GM18507 (cell line): ENCODE measurements around the gene DES.

Source experiments
- DNase-seq: peaks from one replicate; pipeline ENCODE4 v3.0.0; 2011; ENCODE audit warnings: low read depth; ENCODE audit not compliant: insufficient read length; ENCODE audit errors: extremely low spot score
- FAIRE-seq: peaks from 2 replicates; lab custom pipeline; 2011; peaks lifted over from hg19 to GRCh38; lab: Jason Lieb, UNC

The DES gene

DNA sequence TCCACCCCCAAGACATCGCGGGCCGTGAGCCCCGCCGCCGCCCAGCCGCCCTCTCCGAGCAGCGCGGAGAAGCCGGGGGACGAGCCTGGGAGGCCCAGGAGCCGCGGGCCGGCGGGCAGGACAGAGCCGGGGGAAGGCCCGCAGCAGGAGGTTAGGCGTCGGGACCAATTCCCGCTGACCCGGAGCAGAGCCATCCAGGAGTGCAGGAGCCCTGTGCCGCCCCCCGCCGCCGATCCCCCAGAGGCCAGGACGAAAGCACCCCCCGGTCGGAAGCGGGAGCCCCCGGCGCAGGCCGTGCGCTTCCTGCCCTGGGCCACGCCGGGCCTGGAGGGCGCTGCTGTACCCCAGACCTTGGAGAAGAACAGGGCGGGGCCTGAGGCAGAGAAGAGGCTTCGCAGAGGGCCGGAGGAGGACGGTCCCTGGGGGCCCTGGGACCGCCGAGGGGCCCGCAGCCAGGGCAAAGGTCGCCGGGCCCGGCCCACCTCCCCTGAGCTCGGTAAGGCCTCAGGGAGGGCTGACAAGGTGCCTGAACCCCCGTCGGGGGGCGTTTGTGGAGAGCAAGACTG lies 30.7 kb downstream of the DES start:
- no peak for FAIRE-seq
- no peak for DNase-seq

DNA sequence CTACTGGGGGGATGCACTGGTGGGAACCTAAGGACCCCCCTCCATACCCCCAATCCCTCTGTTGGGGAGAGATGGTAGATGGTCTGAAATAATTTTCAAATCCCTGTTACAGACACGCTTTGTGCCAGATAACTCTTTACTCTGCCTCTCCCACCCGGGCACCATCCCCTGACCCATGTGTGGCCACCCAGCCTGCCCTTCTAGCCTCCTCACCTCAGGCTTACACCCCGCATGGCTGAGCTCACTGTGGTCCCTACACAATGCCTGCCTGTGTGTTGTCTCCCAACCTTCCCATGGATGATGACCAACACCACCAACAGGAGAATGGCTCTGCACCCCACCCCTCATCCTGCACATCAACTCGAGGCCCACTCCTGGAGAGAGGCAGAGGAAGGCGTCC lies 31.4 kb downstream of the DES start:
- FAIRE-seq (no peak), DNase-seq (no peak)

DNA sequence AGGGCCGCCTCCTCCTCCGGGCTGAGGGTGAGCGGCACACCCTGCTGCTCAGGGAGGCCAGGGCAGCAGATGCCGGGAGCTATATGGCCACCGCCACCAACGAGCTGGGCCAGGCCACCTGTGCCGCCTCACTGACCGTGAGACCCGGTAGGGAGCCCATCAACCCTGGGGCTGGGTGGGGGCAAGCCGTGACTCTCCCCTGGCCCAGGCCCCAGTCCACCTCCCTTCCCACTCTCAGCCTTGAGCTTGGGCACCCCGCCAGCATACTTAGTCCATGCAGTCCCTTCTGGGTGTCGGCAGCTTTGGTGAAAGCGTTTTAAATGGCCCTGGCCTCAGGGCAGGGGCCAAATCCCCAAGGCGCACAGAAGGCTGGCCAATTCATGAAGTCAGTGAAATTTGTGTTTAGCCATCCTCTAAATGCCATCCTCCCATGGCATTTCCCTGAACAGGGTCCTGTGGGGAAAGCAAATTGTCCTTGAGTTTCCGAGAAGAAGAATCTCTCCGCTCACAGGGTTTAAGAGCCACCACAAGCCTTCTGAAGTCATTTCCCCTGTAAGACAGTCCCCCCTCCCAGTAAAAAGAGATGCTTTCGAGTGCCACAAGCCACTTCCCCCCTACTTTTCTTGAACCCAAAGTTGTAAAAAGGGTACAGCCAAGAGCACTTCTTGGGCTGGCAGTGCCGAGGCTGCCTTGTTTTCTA lies 33.6 kb downstream of the DES start:
- no peak for DNase-seq
- FAIRE-seq: no peak

DNA sequence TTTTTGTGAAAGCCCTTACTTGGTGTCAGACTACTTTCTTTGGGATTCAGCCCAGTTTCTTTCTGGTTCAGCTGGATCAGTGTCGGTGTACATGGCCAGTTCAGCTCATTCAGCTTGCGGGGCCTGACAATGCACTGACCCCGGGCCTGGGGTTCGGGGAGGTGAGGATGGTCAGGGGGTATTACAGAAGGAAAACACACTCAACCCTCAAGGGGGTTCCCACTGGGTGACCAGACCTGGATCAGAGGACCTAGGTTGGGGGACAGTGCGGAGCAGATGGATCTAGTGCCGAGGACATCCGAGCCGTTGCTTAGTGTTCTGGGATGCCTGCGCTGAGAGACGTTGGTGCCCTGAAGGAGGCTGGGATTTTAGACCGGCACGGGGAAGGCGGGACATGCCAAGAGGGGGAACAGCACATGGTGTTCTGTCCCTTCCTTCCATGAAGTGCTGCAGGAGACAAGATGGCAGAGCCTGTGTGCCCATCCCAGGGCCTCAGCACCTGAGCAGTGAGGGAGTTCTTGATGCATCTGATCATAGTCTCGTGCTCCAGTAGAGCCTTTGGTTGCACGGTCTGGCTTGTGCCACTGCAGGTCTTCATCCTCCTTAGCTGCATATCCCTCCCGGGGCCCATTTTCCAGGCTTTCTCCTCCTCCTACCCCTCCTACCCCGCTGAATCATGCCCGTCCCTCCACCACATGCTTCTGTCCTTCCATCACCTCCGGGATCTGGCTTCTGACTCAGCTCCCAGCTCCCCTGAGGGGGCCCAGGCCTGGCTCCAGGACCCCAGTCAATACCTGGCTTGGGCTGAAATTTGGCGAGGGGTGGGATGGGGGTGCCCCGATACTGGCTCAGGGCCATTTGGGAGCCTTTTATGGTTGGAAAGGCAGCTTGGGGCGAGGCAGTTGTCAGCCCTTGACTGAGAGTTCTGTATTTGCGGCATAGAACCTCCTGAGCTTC lies 34.5 kb downstream of the DES start:
- FAIRE-seq (no peak), DNase-seq (no peak)

DNA sequence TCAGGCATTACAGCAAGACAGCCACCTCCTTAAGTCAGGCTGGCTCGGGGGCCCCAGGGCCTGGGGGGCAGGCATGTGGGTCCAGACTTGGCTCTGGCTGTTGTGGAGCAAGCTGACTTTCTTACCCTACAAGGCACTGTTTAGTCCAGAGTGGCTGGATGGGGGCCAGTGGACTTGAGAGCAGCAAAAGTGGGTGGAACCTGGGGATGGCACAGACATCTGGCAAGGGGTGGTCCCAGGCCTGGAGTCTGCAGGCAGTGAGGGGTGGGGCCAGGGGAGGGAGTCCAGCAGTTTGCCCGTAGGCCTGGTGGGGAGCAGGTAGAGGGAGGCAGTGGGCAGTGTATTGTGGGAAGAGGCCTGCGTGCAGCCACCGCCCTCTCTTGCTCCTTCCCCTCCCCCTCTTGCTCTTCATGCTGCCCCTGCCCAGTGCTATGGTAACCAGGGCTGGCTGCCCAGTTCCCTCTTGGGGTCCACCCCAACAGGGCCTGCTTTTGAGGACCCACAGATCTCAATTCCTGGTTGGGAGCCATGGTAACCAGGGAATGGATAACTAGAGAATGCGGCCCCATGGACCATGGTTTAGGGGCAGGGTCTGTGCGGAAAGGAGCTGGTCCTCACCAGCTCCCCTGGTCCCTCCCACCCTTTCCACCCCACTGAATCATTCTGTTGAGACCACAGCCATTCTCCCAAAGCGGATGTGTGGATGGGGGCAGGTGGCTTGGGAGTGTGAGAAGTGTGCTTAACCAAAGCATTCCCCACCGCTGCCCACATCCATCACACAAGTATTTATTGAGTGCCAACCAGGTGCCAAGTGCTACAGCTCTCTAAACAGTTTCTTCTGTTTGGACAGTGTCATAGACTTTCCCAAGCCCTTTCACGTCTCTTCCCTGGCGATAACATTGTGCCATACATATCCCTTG lies 35.8 kb downstream of the DES start:
- DNase-seq (no peak), FAIRE-seq (no peak)

DNA sequence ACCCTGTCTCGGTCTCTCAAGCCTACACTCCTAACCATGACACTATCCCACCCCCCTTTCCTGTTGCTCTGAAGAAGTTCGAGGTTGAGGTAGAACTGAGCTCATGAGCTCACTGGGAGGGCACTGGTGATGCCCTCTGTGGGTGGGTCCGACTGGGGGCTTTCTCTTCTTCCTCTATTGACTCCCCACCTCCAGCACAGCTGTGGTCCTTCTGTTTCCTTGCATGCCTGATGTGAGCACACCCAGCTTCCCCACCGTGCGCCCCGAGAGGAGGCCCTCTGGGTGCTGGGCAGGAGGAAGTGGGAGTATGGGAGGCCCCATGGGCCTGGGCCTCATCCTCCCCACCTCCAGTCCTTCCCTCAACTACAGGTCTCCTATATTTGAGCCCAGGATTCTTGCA lies 37.4 kb downstream of the DES start:
- no peak for FAIRE-seq
- DNase-seq: no peak

DNA sequence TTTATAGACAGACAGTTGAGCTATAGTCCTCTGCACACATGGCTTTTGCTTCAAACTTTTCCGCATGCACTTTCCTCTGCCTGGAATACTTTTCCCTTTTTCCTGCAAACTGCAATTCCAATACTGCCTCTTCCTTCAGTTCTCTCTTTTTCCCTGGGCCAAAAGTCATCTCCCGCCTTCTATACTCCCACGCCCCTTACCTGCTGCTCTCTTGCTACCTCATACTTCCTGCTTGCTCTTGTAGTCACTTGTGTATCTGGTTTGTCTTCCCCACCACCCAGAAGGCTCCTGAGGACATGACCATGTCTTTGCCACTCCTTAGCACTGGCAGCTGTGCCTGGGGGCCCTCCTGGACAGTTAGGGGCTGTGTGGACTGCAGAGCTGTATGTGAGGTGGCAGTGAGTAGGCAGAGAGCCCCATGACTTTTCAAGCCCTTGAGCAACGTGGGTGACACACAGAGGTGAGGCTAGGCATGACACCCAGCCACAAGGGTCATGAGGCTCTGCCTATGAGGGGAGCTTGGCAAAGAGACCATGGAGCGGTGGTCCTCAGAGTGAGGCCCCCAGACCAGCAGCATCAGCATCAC lies 39.7 kb downstream of the DES start:
- no peak for FAIRE-seq
- no peak for DNase-seq

DNA sequence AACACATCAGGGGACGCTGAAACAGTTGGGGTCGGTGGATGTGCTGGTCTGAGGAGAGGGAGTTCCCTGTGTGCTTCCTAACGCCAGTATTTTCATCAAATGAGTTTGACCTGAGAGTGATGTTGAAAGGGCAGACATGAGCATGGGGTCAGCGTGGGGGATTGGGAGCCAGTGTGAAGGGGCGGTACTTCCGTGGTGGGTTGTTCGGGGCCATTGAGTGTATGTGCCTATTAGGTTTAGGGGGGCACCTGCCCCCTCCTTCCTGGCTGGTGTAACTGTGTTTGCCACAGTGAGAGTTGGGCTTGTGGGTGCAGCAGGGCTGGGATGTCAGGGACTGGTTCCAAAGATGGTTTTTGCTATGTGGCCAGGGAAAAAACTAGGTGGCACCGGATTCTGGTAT lies 40.8 kb downstream of the DES start:
- no peak for DNase-seq
- FAIRE-seq: no peak

DNA sequence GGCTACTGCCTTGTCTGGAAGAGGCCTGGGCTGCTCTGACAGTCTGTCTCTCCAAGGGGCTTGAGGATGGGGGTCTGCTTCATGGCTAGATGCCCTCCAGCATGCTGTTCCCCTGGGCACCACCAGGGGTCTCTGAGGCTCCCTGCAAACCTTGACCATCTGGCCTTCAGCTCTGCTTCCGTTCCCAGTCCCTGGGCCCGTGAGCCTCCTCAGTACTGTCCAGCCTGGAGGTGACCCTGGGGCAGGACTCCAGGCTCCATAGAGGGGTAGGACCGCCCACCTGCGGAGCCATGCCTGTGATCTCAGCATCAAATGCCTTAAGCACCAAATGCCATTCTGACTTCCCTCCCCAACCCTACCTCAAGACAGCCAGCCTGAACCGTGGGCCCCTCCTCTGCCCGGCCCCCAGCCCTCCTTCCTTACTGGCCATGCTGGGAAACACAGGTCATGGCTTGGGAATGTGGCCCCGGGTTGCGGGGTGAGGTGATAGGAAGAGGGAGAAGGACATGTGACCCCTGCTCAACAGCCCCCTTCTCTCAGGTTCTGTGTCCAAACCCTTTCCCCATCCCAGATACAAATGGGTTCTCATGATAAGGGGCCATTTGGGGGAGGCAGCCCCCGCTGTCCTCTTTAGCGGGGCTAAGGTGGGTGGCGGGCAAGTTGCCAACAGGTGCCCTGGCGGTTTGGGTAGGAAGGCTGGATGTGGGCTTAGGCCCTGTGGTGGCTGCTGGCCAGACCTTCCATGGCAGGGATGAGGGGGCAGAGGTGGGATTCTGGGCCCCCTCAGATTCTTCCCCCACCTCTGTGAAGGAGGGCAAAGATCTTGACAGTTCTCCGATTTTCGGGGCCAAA lies 41.5 kb downstream of the DES start:
- FAIRE-seq (peak; percentile 78), DNase-seq (peak; percentile 65)

DNA sequence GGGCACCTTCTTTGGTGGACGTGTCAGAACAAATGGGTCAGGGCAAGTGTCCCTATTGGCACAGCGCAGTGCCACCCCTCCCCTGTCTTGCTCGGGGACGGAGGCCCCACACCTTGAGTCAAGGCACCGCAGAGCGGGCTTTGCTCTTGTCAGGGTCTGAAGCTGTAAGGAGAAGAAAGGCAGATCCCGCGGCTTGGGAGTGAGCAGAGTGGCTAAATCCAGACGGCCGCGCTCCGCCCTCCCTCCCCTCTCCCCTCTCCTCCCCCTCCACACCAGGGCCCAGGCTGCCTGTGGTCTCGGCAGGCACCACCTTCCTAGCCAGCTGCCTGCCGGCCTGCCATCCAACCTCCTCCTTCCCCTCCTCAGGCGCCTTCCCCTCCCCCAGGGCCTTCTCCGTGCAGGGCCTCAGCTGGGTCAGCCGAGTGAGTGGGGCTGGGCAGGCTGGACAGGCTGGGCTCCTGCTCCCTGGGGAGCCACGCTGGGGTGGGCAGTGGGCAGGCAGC lies 42.3 kb downstream of the DES start:
- FAIRE-seq: no peak
- DNase-seq: no peak

DNA sequence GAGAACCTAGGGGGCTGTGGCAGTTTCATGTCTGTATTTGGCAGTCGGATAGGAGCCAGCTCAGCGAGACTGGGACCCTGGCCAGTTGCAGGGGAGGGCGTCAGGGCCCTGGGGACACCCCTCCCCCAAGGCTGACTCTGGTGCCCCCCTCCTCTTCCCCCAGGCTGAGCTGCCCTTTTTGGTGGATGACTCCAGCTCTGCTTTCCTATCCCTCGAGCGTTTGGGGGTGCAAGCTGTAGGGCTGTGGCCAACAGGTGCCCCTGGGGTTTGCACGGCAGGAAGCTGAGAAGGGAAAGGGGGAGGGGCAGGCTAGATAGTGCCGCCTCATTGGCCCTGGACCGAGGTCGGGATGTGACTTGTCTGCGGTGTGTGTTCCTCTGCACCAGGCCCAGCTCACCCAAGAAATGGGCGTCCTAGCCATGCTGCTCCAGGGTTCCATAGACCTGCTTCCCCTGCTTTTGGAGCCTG lies 42.9 kb downstream of the DES start:
- FAIRE-seq: no peak
- no peak for DNase-seq

DNA sequence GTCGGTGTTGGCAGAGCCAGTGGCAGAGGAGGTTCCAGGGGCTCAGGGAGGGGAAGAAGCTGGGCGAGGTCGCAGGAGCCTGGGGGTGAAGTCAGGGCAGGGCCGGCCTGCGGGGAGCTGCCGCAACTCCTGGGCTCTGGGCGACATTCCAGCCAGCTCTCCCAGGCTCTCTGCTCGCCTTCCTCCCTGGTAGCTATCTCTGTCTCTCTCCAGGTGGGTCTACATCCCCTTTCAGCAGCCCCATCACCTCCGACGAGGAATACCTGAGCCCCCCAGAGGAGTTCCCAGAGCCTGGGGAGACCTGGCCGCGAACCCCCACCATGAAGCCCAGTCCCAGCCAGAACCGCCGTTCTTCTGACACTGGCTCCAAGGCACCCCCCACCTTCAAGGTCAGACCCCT lies 43.5 kb downstream of the DES start:
- no peak for FAIRE-seq
- DNase-seq: no peak

DNA sequence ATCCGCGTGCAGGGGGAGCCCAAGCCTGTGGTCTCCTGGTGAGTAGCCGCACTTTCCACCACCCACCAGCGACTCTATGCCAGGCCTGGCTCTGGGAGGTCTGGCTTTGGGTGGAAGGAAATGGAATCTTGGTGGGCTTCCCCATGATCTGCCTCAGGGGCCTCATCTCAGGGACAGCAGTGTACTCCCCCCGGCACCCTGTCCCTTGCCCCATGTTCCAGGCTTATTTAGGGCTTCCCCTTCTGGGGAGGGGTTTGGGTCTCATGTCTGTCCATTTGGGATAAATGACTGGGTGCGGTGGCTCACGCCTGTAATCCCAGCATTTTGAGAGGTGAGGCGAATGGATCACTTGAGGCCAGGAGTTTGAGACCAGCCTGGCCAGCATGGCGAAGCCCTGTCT lies 44.2 kb downstream of the DES start:
- no peak for FAIRE-seq

DNA sequence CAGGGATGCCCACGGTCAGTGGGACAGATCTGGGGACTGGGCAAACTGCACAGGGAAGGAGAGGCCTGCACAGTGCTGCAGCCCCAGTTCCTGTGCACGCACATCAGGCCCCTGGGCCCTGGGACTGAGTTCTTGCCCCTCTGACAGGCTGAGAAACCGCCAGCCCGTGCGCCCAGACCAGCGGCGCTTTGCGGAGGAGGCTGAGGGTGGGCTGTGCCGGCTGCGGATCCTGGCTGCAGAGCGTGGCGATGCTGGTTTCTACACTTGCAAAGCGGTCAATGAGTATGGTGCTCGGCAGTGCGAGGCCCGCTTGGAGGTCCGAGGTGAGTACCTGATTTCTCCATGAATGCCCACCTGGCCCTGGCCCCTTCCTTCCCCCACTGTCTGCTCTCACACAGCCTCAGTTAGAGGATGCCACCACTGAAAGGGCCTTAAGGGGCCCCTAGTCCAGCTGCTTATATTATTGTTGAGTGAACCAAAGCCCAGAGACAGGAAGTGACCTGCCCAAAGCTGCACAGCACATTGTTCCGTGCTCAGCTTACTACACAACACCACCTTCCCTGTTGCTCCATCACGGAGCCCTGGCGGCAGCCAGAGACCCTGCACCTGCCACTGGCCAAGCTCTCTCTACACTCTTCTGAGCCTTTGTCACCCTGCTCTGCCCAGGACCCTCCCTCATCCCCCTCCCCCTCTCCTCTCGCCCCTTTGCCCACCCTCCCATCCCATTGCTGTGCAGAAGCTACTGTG lies 46.3 kb downstream of the DES start:
- FAIRE-seq: no peak

More for the DNA sequence above, 44.2 kb downstream of the DES start:
- DNase-seq: no peak

DNA sequence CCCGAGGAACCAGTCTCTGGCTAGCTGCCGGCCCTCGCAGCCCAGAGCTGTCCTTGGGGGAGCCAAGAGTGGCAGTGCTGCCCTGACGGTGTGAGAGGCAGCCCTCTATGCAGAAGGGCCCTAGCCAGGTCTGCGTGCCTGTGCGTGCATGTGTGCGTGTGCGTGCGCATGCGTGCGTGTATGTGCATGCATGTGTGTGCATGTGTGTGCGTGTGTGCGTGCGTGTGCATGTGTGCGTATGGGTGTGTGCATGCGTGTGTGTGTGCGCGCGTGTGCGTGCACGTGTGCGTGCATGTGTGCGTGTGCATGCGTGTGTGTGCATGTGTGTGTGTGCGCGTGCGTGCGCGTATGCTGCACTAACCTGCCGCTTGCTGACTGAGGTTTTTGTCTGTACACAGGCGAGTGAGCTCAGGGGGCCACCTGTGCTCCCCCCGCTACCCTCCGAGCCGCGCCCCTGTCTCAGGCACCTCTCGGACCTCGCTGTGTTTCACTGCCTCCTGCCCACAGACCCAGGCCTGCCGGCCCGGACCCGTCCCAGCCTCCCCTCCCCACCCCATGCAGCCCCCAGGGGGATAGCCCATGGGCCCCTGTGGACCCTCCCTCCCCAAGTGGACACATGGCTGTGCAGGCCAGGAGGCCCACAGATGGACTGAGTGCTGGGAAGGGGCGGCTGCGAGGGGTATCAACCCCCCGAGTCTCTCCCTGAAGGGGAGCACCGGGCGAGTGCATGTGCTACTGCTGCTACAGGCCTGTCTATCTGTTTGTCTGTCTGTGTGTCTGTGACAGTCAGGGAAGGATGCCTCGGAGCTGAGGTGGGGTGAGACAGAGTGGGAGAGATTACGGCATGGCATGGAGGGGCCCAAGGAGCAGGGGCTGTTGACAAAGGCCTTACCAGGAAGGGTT lies 47.7 kb downstream of the DES start:
- FAIRE-seq (no peak), DNase-seq (no peak)

More for the DNA sequence above, 46.3 kb downstream of the DES start:
- no peak for DNase-seq
